ENCODE measurements around the gene HBG2. TPM values are rescaled to one million over a fixed set of nuclear protein-coding genes. Genes with fewer than 3 reads are reported as not detected.

HBG2 gene
- total and polyA plus RNA-seq, 2 experiments from 2014 or later: not detected

- TF ChIP-seq EZH2phosphoT487 (IDR thresholded peaks at IDR 0.05; ENCODE audit: unreplicated experiment): no peak
- TF ChIP-seq JUNB (IDR thresholded peaks at IDR 0.05; ENCODE audit: unreplicated experiment): no peak
- TF ChIP-seq ZNF331 (CRISPR knock-in tag; IDR thresholded peaks at IDR 0.05; ENCODE audit: low read depth): no peak
These were observed 24.8 kb downstream of the HBG2 start (continued) for GRCh38 chr11:5229796-5230195.

GRCh38 chr11:5229356-5229755 is 25.2 kb downstream of the HBG2 start:
- TF ChIP-seq EZH2 (IDR thresholded peaks at IDR 0.05; ENCODE audit: low read depth, unreplicated experiment): no peak
- TF ChIP-seq CREB1 (CRISPR knock-in tag; IDR thresholded peaks at IDR 0.05; ENCODE audit: low read depth): no peak
- TF ChIP-seq ZNF462 (CRISPR knock-in tag; IDR thresholded peaks at IDR 0.05): no peak
- no peak for TF ChIP-seq ZNF331 (CRISPR knock-in tag; IDR thresholded peaks at IDR 0.05; ENCODE audit: low read depth)
- TF ChIP-seq STAT1 (IDR thresholded peaks at IDR 0.05; ENCODE audit: unreplicated experiment): no peak
- TF ChIP-seq, protein P1, sequence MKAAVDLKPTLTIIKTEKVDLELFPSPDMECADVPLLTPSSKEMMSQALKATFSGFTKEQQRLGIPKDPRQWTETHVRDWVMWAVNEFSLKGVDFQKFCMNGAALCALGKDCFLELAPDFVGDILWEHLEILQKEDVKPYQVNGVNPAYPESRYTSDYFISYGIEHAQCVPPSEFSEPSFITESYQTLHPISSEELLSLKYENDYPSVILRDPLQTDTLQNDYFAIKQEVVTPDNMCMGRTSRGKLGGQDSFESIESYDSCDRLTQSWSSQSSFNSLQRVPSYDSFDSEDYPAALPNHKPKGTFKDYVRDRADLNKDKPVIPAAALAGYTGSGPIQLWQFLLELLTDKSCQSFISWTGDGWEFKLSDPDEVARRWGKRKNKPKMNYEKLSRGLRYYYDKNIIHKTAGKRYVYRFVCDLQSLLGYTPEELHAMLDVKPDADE (IDR thresholded peaks at IDR 0.05): no peak
- TF ChIP-seq JUNB (IDR thresholded peaks at IDR 0.05; ENCODE audit: unreplicated experiment): no peak
- TF ChIP-seq POLR2AphosphoS5 (IDR thresholded peaks at IDR 0.05; ENCODE audit: low read depth): no peak
- TF ChIP-seq REST (IDR thresholded peaks at IDR 0.05; ENCODE audit: unreplicated experiment): no peak
- TF ChIP-seq EZH2phosphoT487 (IDR thresholded peaks at IDR 0.05; ENCODE audit: unreplicated experiment): no peak
- TF ChIP-seq ZNF114 (CRISPR knock-in tag; IDR thresholded peaks at IDR 0.05): no peak
- TF ChIP-seq CTCF (conservative IDR thresholded peaks at IDR 0.05; ENCODE audit: low read depth in 2 of 2): no peak
- TF ChIP-seq NANOG (IDR thresholded peaks at IDR 0.05; ENCODE audit: borderline replicate concordance): no peak
- H3K27ac Mint-ChIP-seq: no peak overlapping the region
- no peaks in the 10 kb centered on the region for H3K36me3 ChIP-seq (ENCODE audit: insufficient read depth)
- ATAC-seq (no peak), DNase-seq (ENCODE audit: low spot score) (no peak)
- H3K79me2 ChIP-seq (replicated peaks; ENCODE audit: insufficient read depth): no peaks in the 10 kb centered on the region
- H3K27me3 Mint-ChIP-seq (ENCODE audit: insufficient read depth, low read depth, poor library complexity): no peaks in the 10 kb centered on the region
- no peaks in the 10 kb centered on the region for H3K9me2 ChIP-seq (ENCODE audit: insufficient read depth)
- H3K9me3 Mint-ChIP-seq: no peaks in the 10 kb centered on the region
- no peak overlapping the region for H3K4me3 Mint-ChIP-seq
- H3K36me3 Mint-ChIP-seq (ENCODE audit: low read depth): no peaks in the 10 kb centered on the region
- no peaks in the 10 kb centered on the region for H3K4me1 Mint-ChIP-seq
- H3K4me1 ChIP-seq (ENCODE audit: insufficient read depth): no peaks in the 10 kb centered on the region
- no peaks in the 10 kb centered on the region for H4K20me1 ChIP-seq (replicated peaks; ENCODE audit: insufficient read depth)
- no peaks in the 10 kb centered on the region for H3K27me3 ChIP-seq (ENCODE audit: insufficient read depth)
- H3K4me3 ChIP-seq: no peak overlapping the region
- no peaks in the 10 kb centered on the region for H3F3A ChIP-seq (replicated peaks; ENCODE audit: low read depth)
- H3K27ac ChIP-seq (ENCODE audit: low read depth): no peak overlapping the region
- H3K4me2 ChIP-seq: no peak overlapping the region
- no peak overlapping the region for H2AFZ ChIP-seq

Data from GM23338 (cell line).